ENCODE data around the gene PRDM13.

PRDM13 gene

GRCh38 chr6:99608059-99608885 is 1.6 kb downstream of the PRDM13 start:
- TF ChIP-seq GABPA (IDR thresholded peaks at IDR 0.05; ENCODE audit: low read depth), result no peak
- TF ChIP-seq CTCF (IDR thresholded peaks at IDR 0.05; ENCODE audit: insufficient read depth, low read length), result no peak
- TF ChIP-seq REST (IDR thresholded peaks at IDR 0.05; ENCODE audit: insufficient replicate concordance, low read depth), result no peak
- TF ChIP-seq SPI1 (IDR thresholded peaks at IDR 0.05; ENCODE audit: borderline replicate concordance, low read depth), result no peak
- no peak for TF ChIP-seq POLR2AphosphoS5 (IDR thresholded peaks at IDR 0.05; ENCODE audit: low read depth)
- no peak for DNase-seq (ENCODE audit: low read depth in 1 of 2, low spot score in 1 of 2)
- Histone ChIP-seq H3K4me3 (replicated peaks; ENCODE audit: insufficient read depth, low read length) (no peak overlapping the region), H3K27ac (replicated peaks) (no peak overlapping the region), H3K27me3 (ENCODE audit: insufficient read depth, poor library complexity, severe bottlenecking) (peaks cover 57% of the 10 kb centered on the region)

GRCh38 chr6:99608886-99609482 is 2.4 kb downstream of the PRDM13 start:
- no peak overlapping the region for H3K27ac ChIP-seq (replicated peaks)
- no peak for DNase-seq (ENCODE audit: low read depth in 1 of 2, low spot score in 1 of 2)
- no peak for TF ChIP-seq CTCF (IDR thresholded peaks at IDR 0.05; ENCODE audit: insufficient read depth, low read length)
- no peak for TF ChIP-seq SPI1 (IDR thresholded peaks at IDR 0.05; ENCODE audit: borderline replicate concordance, low read depth)
- no peak for TF ChIP-seq GABPA (IDR thresholded peaks at IDR 0.05; ENCODE audit: low read depth)
- no peak for TF ChIP-seq REST (IDR thresholded peaks at IDR 0.05; ENCODE audit: insufficient replicate concordance, low read depth)
- TF ChIP-seq POLR2AphosphoS5 (IDR thresholded peaks at IDR 0.05; ENCODE audit: low read depth), result no peak
- H3K4me3 ChIP-seq (replicated peaks; ENCODE audit: insufficient read depth, low read length), result no peak overlapping the region
- H3K27me3 ChIP-seq (ENCODE audit: insufficient read depth, poor library complexity, severe bottlenecking), result peaks cover 50% of the 10 kb centered on the region

- TF ChIP-seq POLR2AphosphoS5 (IDR thresholded peaks at IDR 0.05; ENCODE audit: low read depth), result no peak
- TF ChIP-seq GABPA (IDR thresholded peaks at IDR 0.05; ENCODE audit: low read depth), result no peak
- TF ChIP-seq CTCF (IDR thresholded peaks at IDR 0.05; ENCODE audit: insufficient read depth, low read length), result no peak
- Histone ChIP-seq H3K27me3 (ENCODE audit: insufficient read depth, poor library complexity, severe bottlenecking) (peaks cover 48% of the 10 kb centered on the region), H3K4me3 (replicated peaks; ENCODE audit: insufficient read depth, low read length) (no peak overlapping the region), H3K27ac (replicated peaks) (no peak overlapping the region)
- DNase-seq (ENCODE audit: low read depth in 1 of 2, low spot score in 1 of 2), result no peak
Observed at GRCh38 chr6:99609905-99610489, 3.4 kb downstream of the PRDM13 start.

Data from HL-60 (cell line).